Muscle of back (tissue), 11 donors: ENCODE data around the gene LRRN4. TPM values are rescaled to one million over a fixed set of nuclear protein-coding genes. Genes with fewer than 3 reads are reported as not detected.
A peak's percentile ranks its signal among the peaks of the same experiment; 100 is the strongest.
"Not testable (repeated sequence)": the region's sequence is repeated elsewhere in the genome, so short reads cannot be mapped to it uniquely, and the experiment has no call there.

Experiments used
- DNase-seq, 3 donors: peaks; one replicate each; pipeline versions ENCODE4 v3.0.0 to v3.0.0-alpha.2; 2013
- polyA plus RNA-seq, 10 donors: library from polyadenylated mRNA; unstranded; fragments of 120-200 nt; gene quantifications; one replicate each; pipeline ENCODE4 v1.2.1, GENCODE V29; 2013; ENCODE audit not compliant: insufficient read length in 10 of 10

The LRRN4 gene
- polyA plus RNA-seq, 10 donors: 0.11 to 0.36 (median 0.23) TPM

DNA sequence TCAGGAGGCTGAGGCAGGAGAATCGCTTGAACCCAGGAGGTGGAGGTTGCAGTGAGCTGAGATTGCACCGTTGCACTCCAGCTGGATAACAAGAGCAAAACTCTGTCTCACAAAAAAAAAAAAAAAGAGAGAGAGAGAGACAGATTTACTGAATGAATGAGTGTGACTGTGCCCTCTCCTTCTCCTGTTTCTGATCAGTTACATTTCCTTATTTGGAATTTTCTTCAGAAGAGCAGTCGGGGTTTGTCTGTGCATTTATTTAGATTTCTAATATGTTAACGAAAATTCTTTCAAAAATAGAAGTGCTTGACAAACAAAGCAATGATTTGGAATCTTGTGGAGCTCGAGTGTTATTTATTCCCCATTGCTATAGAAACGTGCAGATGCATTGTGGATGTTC is 6.4 kb upstream of the LRRN4 start:
- no peak for DNase-seq

DNA sequence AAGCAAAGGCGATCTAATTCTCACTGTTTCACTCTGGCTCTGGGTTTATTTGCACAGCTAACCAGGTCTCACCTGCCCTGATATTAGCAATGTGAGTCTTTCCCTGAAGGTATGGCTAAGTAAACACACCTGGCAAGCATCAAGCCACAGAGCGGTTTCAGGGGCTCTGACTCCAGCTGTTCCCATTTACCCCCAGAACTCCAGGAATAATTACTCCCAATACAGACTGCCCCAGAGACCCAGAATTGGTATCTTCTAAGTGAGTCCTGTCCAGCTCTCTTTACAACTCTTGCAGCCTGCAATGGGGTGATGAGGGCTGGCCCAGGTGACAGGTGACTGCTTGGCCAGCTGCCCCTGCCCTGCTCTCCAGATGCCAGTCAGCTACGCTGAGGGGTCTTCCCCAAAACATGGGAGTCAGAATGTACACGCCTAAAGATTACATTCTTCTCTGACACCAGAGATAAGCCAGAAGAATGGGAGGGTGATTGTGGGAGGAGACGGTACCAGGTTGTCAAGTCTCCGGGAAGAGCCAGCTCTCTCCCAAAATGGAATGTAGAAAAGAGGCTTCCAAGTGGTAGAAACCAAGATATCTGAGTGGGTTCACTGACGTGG is 4.9 kb upstream of the LRRN4 start:
- no peak for DNase-seq

DNA sequence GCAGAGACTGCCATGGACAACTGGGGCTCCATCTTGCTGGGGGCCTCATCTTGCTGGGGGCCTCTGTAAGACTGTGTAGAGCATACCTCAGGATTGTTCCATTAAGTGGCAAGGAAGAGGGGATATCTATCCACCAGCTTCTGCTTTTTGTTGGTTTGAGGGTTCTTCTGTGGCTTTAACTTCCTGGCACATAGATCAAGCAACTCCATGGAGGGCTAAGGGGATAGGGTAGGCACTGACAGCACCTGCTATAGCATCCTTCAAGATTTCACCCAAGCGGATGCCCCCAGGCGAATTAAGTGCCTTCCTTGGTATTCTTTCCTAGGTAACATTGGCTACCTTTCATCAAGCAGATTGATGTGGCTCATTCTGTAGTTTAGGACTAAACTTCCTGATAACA is 3.8 kb upstream of the LRRN4 start:
- DNase-seq: no peak

DNA sequence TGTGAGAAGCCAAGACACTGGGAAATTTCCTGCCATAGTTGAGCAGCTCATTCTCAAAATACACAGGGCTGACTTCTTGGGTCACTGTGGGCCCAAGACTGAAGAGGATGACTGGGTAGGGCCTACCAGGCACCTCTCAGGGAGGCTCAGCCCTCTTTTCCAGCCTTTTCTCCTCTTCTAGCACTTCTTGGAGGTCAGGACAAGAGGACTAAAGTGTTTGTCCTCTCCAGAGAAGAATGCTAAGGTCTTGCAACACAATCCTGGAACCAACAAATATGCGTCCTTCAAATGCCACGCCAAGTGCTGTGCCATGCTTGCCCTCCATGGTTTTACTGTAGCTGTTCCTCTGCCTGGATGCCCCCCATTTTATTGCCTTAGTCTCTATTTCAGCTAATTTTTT is 3.3 kb upstream of the LRRN4 start:
- no peak for DNase-seq

DNA sequence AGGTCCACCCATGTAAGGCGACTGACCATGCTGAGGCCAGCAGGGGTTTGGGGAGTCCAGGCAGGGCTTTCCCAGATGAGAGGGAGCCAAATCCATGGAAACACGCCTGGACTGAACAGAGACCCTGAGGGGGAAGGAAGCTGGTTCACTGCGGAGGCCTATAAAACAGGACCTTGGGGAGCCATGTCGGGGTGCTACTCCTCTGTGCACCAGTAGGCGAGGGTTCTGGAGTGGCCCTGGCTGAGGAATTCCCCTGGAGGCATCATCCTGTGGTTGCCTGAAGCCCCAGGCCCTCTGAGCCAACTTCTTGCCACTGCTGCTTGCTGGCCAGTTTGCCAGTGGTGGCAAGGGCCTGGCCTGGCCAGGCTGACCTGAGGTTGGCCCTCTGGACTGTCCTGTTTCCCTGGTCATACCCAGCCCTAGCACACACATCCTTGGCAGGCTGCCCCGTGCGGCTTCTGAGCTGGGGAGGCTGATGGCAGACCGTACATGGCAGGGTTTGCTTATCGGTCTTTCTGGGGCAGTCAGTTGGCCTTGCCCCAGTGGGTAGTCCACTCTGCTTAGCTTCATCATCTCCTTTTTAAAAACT is 2.2 kb upstream of the LRRN4 start:
- DNase-seq: no peak

DNA sequence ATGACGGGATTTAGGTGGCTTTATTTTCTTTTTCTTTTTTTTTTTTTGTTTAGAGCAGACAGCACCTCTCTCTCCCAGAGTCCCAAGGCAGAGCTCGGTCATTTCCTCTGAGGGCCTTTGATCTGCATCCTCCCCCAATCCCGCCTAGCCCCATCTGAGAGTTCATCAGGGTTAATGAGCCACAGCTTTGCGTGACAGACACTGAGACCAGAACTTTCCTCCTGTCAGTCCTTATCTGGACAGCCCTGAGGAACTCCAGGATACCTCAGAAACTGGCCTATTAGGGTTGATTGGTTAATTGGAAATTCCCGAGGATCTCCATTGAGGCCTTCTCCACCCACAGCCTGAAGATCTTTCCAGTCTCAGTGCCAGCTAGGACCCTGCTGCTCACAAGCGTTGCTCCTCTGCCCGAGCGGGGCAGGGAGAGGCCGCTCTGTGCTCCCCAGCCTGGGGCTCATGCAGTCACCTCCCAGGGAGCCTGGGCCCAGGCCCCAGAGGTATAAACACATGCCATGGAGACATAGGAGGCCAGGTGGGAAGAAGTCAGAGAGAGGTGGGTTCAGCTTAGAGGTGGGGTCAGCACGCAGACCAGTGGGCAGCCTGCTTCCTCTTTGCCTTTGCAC is 1.4 kb upstream of the LRRN4 start:
- DNase-seq: no peak

DNA sequence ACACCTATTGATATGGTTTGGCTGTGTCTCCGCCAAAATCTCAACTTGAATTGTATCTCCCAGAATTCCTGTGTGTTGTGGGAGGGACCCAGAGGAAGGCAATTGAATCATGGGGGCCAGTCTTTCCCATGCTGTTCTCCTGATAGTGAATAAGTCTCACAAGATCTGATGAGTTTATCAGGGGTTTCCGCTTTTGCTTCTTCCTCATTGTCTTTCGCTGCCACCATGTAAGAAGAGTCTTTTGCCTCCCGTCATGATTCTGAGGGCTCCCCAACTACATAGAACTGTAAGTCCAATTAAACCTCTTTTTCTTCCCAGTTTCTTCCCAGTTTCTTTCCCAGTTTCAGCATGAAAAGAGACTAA is 810 bp upstream of the LRRN4 start:
- DNase-seq: not testable (repeated sequence)

DNA sequence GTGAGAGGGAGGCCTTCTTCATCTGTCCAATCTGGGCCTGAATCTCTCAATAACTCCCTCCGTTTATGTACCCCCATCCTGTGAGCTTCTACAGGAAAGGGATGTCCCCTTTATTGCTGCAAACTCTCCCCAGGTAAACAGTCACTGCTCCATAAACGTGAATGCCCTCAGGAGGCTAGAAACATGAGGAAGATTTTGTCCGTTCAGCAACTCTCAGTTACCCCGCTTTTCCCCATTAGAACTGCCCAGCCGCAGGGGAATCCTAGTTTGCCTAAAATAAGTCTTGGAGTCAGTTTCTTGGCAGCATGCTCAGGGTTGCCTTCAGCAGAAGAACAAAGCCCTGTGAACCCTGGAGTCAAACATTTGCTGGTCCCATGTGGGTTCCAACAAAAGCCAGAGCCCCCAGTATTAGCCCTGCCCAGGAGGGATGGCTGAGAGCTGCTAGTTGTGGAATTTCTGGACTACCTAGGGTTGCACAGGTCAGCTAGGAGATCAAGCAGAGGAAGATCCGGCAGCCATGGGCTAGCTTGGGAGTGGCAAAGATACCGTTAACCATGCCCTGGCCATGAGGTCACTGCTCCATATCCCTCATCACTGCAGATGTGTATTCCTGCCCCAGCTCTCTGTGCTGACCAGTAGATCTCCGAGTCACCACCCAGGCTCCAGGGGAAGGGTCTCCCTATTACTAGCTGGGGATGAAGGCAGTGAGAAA is 640 bp downstream of the LRRN4 start:
- no peak for DNase-seq

DNA sequence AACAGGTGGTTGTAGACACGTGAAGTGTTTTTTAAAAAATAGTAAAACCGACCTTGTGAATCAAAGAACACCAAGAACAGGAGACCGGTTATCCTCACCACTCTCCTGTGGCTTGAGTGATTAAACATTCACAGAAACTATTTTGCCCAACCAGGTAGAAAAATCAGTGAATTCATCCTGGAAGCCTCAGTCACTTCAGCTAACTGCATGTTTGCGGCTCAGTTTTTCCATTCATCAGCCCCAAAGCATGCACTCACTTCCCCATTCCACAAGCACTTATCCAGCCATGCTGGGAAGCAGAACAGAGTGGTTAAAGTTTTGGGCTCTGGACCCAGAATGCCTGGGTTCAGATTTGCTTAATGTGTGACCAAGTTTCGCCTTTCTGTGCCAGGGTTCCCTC is 2.4 kb downstream of the LRRN4 start:
- peak; percentile 43 to 49 (median 44) for DNase-seq

DNA sequence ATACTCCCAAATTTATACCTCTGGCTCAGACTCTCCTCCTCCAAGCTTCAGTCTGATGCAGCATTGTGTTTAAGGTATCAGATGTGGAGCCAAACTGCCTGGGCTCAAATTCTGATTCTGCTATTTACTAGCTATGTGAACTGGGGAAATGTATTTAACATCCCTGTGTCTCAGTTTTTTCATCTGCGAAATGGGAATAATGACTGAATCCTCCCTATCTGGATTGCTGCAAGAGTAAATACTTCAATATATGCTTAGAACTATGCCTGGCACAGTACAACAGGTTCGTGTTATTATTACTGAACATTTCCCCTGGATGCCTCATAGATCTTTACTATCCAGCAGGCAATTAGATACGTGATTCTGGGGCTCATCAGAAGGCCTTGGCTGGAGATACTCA is 5.5 kb downstream of the LRRN4 start:
- DNase-seq: no peak

DNA sequence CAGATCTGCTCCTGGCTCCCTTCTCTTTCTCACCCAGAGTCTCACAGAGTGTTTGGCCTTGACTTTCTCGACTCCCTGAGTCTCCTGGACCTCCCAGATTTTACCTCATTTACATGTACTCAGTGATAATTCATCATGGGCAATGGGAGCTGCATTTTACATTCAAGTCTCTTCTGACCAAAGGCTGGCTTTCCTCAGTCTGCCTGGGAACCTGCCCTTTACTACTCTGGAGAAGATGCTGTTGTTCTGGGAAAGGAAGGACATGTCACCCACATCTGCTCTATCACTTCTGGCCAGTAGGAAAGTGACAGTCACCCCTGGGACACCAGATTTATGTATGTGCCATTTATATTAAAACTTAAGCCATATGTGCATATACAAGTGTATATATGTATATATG is 7.4 kb downstream of the LRRN4 start:
- no peak for DNase-seq

DNA sequence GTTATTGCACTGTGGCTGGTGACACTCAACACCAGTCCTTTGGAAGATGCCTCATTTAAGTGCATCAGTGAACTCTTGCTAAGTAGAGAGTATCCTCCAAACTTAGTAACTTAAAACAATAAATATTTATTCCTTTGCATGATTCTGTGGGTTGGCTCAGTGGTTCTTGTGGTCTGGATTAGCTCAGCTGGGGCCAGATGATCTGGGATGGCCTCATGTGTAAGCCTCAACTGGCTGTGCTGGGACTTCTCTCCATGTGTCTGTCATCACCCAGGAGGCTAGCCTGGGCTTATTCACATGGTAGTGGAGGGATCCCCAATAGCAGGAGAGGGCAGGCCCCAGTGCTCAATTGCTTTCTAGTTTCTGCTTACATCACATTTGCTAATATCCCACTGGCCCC is 8.3 kb downstream of the LRRN4 start:
- no peak for DNase-seq

DNA sequence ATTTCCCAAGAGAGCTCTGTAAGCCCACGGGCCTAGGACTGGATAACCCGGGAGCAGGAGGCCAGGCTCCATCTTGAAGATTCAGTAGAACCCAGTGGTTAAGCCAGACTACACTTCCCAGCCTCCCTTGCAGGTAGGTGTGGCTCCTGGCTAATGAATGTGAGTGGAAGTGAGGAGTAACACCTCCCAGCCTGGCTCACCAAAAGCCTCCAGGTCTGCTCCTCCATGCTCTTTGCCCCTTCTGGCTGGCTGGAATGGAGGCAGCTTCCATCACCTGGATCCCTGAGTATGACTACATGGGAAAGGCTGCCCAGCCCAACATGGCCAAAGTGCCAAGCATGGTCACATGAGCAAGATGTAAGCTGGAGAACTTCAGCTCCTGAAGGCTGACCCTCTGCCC is 9.7 kb downstream of the LRRN4 start:
- DNase-seq: no peak

DNA sequence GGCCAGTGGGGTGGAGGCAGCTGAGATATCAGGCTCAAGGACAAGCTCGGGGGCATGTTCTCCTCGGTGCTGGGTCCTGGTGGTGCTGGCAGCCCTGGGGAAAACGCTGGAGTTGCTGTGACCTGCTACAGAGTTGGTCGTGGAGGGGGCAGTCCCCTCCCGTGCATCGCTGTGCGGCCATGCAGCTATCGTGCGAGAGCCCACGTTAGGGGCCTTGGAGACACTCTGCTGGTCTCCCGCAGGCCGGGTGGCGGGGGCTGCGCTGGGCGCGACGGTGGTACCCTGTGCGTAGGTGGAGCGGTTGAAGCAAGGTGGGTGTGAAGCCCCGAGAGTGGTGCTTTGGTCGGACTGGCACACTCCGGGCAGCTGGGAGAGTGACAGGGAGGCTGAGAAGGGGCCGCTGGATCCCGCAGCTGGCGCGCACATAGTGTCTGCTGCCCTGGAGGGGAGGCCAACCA is 12.0 kb downstream of the LRRN4 start:
- no peak for DNase-seq

DNA sequence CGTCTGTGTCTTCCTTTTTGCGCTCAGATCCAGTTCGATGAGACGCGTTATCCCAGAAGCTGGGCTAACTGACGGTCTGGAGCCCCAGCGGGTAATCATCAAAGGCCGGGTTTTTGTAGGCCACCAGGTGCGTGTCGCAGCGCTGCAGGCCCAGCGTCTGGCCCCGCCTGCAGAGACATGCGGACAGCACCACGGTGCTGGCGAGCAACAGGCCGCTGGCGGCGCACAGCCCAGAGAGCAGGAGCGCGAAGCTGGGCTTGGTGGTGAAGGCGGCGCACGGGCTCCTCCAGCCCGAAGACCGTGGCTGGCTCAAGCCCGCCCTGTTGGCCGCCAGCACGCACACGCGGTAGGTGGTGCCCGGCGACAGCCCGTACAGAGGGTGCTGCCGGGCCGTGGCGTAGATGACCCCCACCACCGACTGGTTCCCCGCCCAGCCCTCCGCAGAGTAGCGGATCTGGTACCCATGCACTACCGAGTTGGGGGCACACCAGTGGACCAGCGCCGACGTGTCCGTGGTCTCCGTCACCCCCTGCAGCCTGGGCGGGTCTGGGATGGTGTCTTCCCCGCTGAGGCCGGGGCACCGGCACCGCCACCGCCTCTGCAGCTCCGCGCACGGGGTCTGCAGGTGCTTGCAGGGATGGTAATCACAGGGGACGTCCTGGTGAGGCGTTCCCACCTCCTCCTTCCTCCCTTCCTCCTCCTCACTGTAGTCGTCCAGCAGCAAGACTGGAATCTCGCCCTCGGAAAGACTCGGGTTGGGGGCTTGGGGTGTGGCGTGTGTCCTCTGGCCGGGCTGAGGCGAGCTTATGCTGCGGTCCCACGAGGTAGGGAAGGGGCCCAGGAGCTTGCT is 12.7 kb downstream of the LRRN4 start:
- DNase-seq: no peak

DNA sequence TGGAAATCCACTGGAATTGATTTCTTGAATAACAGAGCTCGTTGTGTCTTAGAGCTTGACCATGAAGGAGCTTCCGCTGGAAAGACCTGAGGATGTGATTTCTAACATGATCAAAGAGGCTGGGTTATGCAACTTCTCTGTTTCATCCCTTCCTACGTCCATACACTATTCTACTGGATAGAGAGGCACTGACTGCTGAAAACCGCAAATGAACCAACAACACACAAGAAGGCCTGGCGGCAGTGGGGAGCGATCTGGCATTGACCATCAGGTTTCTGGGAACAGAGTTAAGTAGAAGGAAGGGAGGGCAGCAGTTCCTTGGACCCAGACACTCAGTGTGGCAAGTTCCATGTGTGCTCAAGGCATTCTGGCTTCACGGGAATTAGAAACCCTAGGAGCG is 13.3 kb downstream of the LRRN4 start:
- DNase-seq: no peak

DNA sequence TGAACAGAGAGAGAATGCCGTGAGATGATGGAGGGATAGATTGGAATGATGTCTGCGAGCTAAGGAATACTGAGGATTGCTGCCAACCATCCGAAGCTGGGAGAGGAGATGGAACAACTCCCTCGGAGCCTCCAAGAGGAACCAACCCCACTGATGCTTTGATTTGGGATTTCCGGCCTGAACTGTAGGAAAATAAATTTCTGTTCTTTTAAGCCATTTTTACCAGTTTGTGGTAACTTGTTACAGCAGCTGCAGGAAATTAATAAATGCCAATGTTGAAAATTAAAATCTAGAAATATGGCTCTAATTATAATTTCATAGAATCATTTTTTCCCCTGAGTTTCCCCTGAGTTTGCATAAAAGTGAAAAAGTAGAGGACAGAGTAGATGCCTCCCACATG is 14.1 kb downstream of the LRRN4 start:
- no peak for DNase-seq

DNA sequence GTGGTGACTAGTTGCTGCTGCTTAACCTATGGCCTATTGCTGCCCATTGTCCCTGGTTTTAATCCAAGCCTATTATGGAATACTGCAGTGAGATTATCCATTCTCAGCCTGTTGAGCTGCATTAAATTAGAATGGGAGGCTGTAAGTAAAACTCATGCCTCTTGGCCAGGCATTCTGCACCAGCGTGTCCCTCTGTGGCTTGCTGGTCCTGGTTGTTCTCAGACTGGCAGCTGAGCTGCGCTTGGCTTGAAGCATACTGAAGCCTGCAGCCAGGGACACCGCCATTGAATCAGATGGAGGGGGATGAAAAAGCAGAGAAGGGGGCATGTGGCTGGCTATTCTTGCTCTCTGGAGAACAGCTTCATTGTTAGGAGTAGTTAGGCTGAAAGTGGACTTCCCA is 15.6 kb downstream of the LRRN4 start:
- no peak for DNase-seq

DNA sequence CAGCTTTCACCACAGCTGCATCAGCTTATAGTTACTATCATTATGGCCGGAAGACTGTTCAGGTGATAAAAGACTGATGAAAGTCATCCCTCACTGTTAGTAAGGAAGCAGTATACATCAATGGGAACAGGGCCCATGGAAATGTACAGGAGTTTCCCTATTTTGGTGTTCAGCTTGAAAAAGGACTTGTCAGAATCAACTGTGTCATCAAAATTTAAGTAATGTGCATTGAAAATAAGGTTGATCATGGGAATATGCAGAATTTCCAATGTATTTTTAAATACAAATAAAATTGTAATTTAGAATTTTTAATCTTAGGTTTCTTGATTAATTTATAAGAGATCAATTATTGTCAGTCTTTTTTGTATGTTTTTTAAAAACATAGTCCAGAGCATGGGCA is 16.8 kb downstream of the LRRN4 start:
- DNase-seq: no peak

DNA sequence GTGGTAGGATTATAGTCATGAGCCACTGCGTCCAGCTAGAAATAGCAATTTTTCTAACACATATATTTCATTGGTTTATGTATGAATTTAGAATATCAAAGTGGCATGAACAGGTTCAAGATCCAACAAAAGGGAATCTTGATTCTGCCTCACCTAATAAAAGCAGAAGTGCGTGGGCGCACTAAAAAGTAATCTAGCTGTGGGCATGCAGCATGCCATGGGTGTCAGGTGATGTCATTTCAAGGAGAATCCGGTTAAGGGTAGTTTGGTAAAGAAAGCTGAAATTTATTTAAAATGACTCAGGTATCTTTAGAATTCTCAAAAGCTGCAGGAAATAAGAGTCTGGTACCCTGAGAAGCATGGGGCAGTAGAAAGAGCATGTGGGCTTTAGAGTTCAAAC is 17.6 kb downstream of the LRRN4 start:
- DNase-seq: no peak

DNA sequence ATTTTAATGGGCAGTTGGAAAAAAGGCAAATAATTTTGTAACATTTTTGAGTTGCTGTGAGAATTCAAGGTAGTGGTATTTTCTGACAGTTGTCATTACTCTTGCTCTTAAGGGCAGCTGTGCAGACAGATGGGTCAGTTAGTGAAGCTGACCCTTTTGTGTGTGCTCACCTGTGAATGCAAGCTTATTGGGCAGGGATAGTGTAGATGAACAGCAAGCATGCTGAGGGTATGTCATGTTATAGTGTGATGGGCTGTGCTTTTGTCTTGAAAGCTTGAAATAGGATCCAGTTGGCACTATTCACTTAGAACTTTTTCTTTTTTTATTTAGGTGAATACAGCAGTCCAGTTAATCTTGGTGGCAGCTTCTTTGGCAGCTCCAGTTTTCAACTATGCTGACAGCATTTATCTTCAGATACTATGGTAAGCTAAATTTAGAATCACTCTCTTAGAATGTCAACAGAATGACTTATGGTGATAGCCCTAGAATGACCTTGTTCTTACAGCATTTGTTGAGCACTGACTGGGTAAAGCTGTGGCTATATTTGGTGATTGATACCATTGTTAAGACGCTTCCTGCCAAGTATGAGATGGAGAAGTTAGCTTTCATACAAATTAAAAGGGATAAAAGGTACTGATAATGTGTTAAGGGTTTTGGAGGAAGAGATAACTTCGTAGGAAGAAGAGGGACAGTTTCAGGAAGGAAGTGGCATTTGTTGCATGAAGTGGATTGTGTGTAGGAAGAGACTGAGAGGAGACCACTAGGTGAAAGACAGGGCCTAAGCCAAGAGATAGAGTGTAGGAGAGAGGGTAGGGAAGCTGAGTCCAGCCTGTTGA is 19.5 kb downstream of the LRRN4 start:
- DNase-seq: peak in 2 of 3 donors; percentile 11 to 28
